Adrenal gland (tissue), 5 donors: ENCODE measurements around the gene CHRNG.

ENCODE experiments used
- CTCF ChIP-seq, 6 experiments: fragments of 450-650 bp in 4 of 6; fragments of 200-600 bp in 2 of 6; sonication (generic) in 1 of 6; IDR thresholded peaks; 1 replicate in 5 of 6; 2 replicates in 1 of 6; pipeline versions ENCODE4 v1.5.1 to v1.8.0; 2016 to 2021; ENCODE audit warnings: antibody characterized with exemption in 6 of 6, mild to moderate bottlenecking in 2 of 6, moderate library complexity in 1 of 6
- POLR2A ChIP-seq, 2 donors: fragments of 450-650 bp; IDR thresholded peaks; one replicate each; pipeline ENCODE4 v1.6.1; 2017; ENCODE audit warnings: antibody characterized with exemption in 2 of 2, mild to moderate bottlenecking in 2 of 2, moderate library complexity in 1 of 2
- donor health status: DM: no; HTN: no; CAD: no.

GRCh38 chr2:232511336-232511890 is 28.1 kb upstream of the CHRNG start:
- no peak for TF ChIP-seq CTCF (IDR thresholded peaks at IDR 0.05)
- no peak for TF ChIP-seq POLR2A (IDR thresholded peaks at IDR 0.05)
